HCT116 (cell line): Measurements from ENCODE around the gene PKM. TPM values are rescaled to one million over a fixed set of nuclear protein-coding genes. Genes with fewer than 3 reads are reported as not detected.

Experiments used
- ATAC-seq: fragments of 200-7000 bp; cut with Tn5 transposase; 2 replicates; pipeline ENCODE4 v1.9.1; 2020; ENCODE audit warnings: mild to moderate bottlenecking, moderate library complexity
- BruUV-seq: library from RNA; stranded (reverse); fragments of 400-500 nt; replicated peaks from 2 replicates; lab custom pipeline; 2021; lab: Mats Ljungman, UMichigan
- CTCF ChIA-PET: fragments of 300-600 bp; sonication (Branson Sonifier 250); formaldehyde crosslinking; loops from one replicate; lab custom pipeline; 2021; ENCODE audit warnings: antibody characterized with exemption; lab: Charles Lee
- POLR2A ChIA-PET: fragments of 300-600, 350-600 bp; sonication (Branson Sonifier 250); formaldehyde crosslinking; loops from one replicate; lab custom pipeline; 2021; ENCODE audit warnings: antibody characterized with exemption; lab: Charles Lee
- RAD21 ChIA-PET, 2 experiments: fragments of 300-600 bp; sonication (Branson Sonifier 250); formaldehyde crosslinking; loops; one replicate each; lab custom pipeline; 2023; ENCODE audit warnings: low total read pairs in 2 of 2; ENCODE audit not compliant: uncharacterized antibody in 2 of 2, unreplicated experiment in 2 of 2, low non-redundant PET in 1 of 2; lab: Charles Lee
- DNase-seq: peaks from one replicate; pipeline ENCODE4 v3.0.0-alpha.2; 2010; ENCODE audit warnings: low read depth, low spot score
- H2AFZ ChIP-seq: fragments of 200-600 bp; shearing (Covaris generic), sonication (generic); 2 replicates; pipeline ENCODE4 v1.6.1; 2017; ENCODE audit warnings: low read depth, mixed run types, mixed read lengths, antibody characterized with exemption, low read length; ENCODE audit not compliant: poor library complexity, severe bottlenecking
- H3K27ac ChIP-seq: 2 replicates; pipeline ENCODE4 v1.5.1; 2012; ENCODE audit warnings: low read depth, low read length
- H3K27me3 ChIP-seq: fragments of 200-600 bp; sonication (generic); 2 replicates; pipeline ENCODE4 v1.6.1; 2016; ENCODE audit warnings: mixed run types, low read length, mixed read lengths; ENCODE audit not compliant: insufficient read depth
- H3K36me3 ChIP-seq, 2 experiments: fragments of 200-500 bp in 1 of 2; fragments of 200-600 bp in 1 of 2; sonication (Bioruptor generic) in 1 of 2; sonication (generic) in 1 of 2; 2 replicates each; pipeline versions ENCODE4 v1.5.1 to v1.6.1; 2014 to 2016; ENCODE audit warnings: low read length in 2 of 2, inconsistent platforms in 1 of 2, mixed read lengths in 1 of 2, mixed run types in 1 of 2; ENCODE audit not compliant: insufficient read depth in 2 of 2, control insufficient read depth in 1 of 2
- H3K4me1 ChIP-seq, 2 experiments: fragments of 200-600 bp in 1 of 2; sonication (generic) in 1 of 2; 2 replicates each; pipeline versions ENCODE4 v1.5.1 to v1.6.1; 2012 to 2017; ENCODE audit warnings: low read length in 2 of 2, inconsistent platforms in 1 of 2, mild to moderate bottlenecking in 1 of 2, mixed read lengths in 1 of 2, mixed run types in 1 of 2, moderate library complexity in 1 of 2; ENCODE audit not compliant: insufficient read depth in 2 of 2, control insufficient read depth in 1 of 2
- H3K4me2 ChIP-seq: fragments of 200-600 bp; sonication (generic); 2 replicates; pipeline ENCODE4 v1.6.1; 2017; ENCODE audit warnings: mixed run types, low read length, mixed read lengths
- H3K4me3 ChIP-seq, 2 experiments: fragments of 200-600 bp in 1 of 2; sonication (generic) in 1 of 2; replicated peaks in 1 of 2; 2 replicates each; pipeline ENCODE4 v1.5.1; 2011 to 2016; ENCODE audit warnings: low read length in 2 of 2, control low read depth in 1 of 2, low read depth in 1 of 2, mild to moderate bottlenecking in 1 of 2, mixed read lengths in 1 of 2, mixed run types in 1 of 2
- H3K79me2 ChIP-seq: fragments of 200-600 bp; sonication (generic); 2 replicates; pipeline ENCODE4 v1.6.1; 2017; ENCODE audit warnings: mild to moderate bottlenecking, mixed run types, low read length, moderate library complexity, mixed read lengths; ENCODE audit not compliant: insufficient read depth
- H3K9ac ChIP-seq: fragments of 200-600 bp; sonication (generic); 2 replicates; pipeline ENCODE4 v1.6.1; 2016; ENCODE audit warnings: low read length, mixed read lengths
- H3K9me2 ChIP-seq: fragments of 200-600 bp; sonication (generic), shearing (Covaris generic); 2 replicates; pipeline ENCODE4 v1.6.1; 2017; ENCODE audit warnings: mixed run types, mild to moderate bottlenecking, moderate library complexity; ENCODE audit not compliant: insufficient read depth
- H3K9me3 ChIP-seq, 2 experiments: fragments of 200-500 bp in 1 of 2; fragments of 200-600 bp in 1 of 2; sonication (Bioruptor generic) in 1 of 2; sonication (generic) in 1 of 2; 2 replicates each; pipeline ENCODE4 v1.6.1; 2014 to 2017; ENCODE audit warnings: low read length in 2 of 2, mixed read lengths in 2 of 2, inconsistent platforms in 1 of 2, low read depth in 1 of 2, mild to moderate bottlenecking in 1 of 2, mixed run types in 1 of 2, moderate library complexity in 1 of 2; ENCODE audit not compliant: control insufficient read depth in 1 of 2, insufficient read depth in 1 of 2
- H4K20me1 ChIP-seq: fragments of 200-600 bp; sonication (generic), shearing (Covaris generic); 2 replicates; pipeline ENCODE4 v1.6.1; 2017; ENCODE audit warnings: mixed run types, mild to moderate bottlenecking, moderate library complexity; ENCODE audit not compliant: insufficient read depth
- CBX3 ChIP-seq: IDR thresholded peaks from 2 replicates; pipeline ENCODE4 v1.6.1; 2012; ENCODE audit warnings: low read depth
- CTCF ChIP-seq, 3 experiments: fragments of 200-600 bp in 1 of 3; sonication (generic) in 1 of 3; IDR thresholded peaks in 2 of 3; conservative IDR thresholded peaks in 1 of 3; 2 replicates each; pipeline ENCODE4 v1.5.1; 2012 to 2017; ENCODE audit warnings: low read depth in 2 of 3, low read length in 2 of 3, antibody characterized with exemption in 1 of 3, borderline replicate concordance in 1 of 3, control low read depth in 1 of 3, mild to moderate bottlenecking in 1 of 3, mixed read lengths in 1 of 3, mixed run types in 1 of 3, moderate library complexity in 1 of 3; ENCODE audit not compliant: insufficient read depth in 1 of 3
- MAX ChIP-seq: IDR thresholded peaks from 2 replicates; pipeline ENCODE4 v1.6.1; 2012
- POLR2AphosphoS5 ChIP-seq: IDR thresholded peaks from 2 replicates; pipeline ENCODE4 v1.6.1; 2011; ENCODE audit warnings: mild to moderate bottlenecking, low read depth, low read length, moderate library complexity
- RAD21 ChIP-seq: IDR thresholded peaks from 2 replicates; pipeline ENCODE4 v1.6.1; 2012; ENCODE audit warnings: low read depth, mild to moderate bottlenecking
- intact Hi-C: fragments of 100-400 bp; cut with micrococcal nuclease; formaldehyde crosslinking; loops from 2 replicates; pipeline ENCODE4 v1.10.0; 2022
- total RNA-seq: library from RNA; stranded (reverse); gene quantifications from one replicate; pipeline ENCODE4 v1.2.1, GENCODE V29; 2021; ENCODE audit not compliant: unreplicated experiment

PKM gene
- total RNA-seq, 1 experiment from 2014 or later: 1,664 TPM

GRCh38 chr15:72199721-72200212 lies 31.2 kb downstream of the PKM start:
- H3K4me1 ChIP-seq: peaks cover 5 to 32% of the 10 kb centered on the region in 2 experiments; a peak in 3 of 4 replicates
- CTCF ChIA-PET: interaction anchor here (0.6 to 1.5 kb wide), 7 partner anchors 17 to 914 kb away, joined by 3 to 7 read pairs (median 3); no protein-coding TSS in a partner anchor

More at GRCh38 chr15:72199721-72200212, 31.2 kb downstream of the PKM start:
- H3K9me2 ChIP-seq: no peaks in the 10 kb centered on the region
- TF ChIP-seq CBX3 (0 out of 2 replicates have a peak, but pooled peaks have one; percentile 29), MAX (no peak), POLR2AphosphoS5 (peak; percentile 46; the same call in 1 of the 2 replicates), RAD21 (peak; percentile 86), CTCF (IDR thresholded peaks at IDR 0.05 in 2 of 3, conservative IDR thresholded peaks at IDR 0.05 in 1 of 3; ENCODE audit: borderline replicate concordance in 1 of 3, insufficient read depth in 1 of 3, low read depth in 2 of 3, low read length in 2 of 3) (peak; percentile 59 to 95 (median 86); a peak in 5 of 6 replicates)
- peaks cover 25% of the 10 kb centered on the region for H3K79me2 ChIP-seq
- H3K36me3 ChIP-seq: peaks cover 42 to 55% of the 10 kb centered on the region in 2 experiments; a peak in 3 of 4 replicates
- peak; percentile 65 for DNase-seq
- H3K9me3 ChIP-seq: no peaks in the 10 kb centered on the region
- ChIA-PET RAD21 (interaction anchor here in 1 of 2 experiments (0.8 kb wide), 1 partner anchor 86 kb away, joined by 6 read pairs; no protein-coding TSS in a partner anchor), POLR2A (interaction anchor here (1.2 to 1.7 kb wide), 3 partner anchors 28 to 39 kb away, joined by 4 to 7 read pairs (median 4); partner anchors contain the start of gene PKM)
- H3K27me3 ChIP-seq: no peaks in the 10 kb centered on the region
- H3K27ac ChIP-seq: peak overlapping the region; percentile 0; the same call in 1 of the 2 replicates
- H2AFZ ChIP-seq: no peak overlapping the region
- intact Hi-C loops: loop anchor here (1.0 kb wide), 1 partner anchor 87 kb away; no protein-coding TSS in a partner anchor
- peaks cover 21% of the 10 kb centered on the region; the same call in 1 of the 2 replicates for H4K20me1 ChIP-seq
- H3K4me3 ChIP-seq: no peak overlapping the region
- no peak overlapping the region; the same call in 1 of the 2 replicates for H3K4me2 ChIP-seq
- no TSS peak for BruUV-seq
- no peak overlapping the region for H3K9ac ChIP-seq
- peak; percentile 53 for ATAC-seq
